CD4-positive, alpha-beta T cell (primary cell): Measurements from ENCODE around the gene BEX2. TPM values are rescaled to one million over a fixed set of nuclear protein-coding genes. Genes with fewer than 3 reads are reported as not detected.
A peak's percentile ranks its signal among the peaks of the same experiment; 100 is the strongest.

Experiments used
- ATAC-seq: fragments of 200-7000 bp; cut with Tn5 transposase; one replicate; pipeline ENCODE4 v1.10.0; 2022; ENCODE audit warnings: mild to moderate bottlenecking; ENCODE audit not compliant: poor library complexity
- CTCF ChIA-PET: fragments of 350-600 bp; sonication (Branson Sonifier 250); formaldehyde crosslinking; loops from one replicate; lab custom pipeline; 2021; ENCODE audit warnings: antibody characterized with exemption, inconsistent platforms; lab: Charles Lee
- POLR2A ChIA-PET: fragments of 350-600 bp; sonication (Branson Sonifier 250); formaldehyde crosslinking; loops from one replicate; lab custom pipeline; 2021; ENCODE audit warnings: antibody characterized with exemption, inconsistent platforms; lab: Charles Lee
- DNase-seq, 14 experiments: peaks; one replicate each; pipeline ENCODE4 v3.0.0-alpha.2; 2013 to 2020; ENCODE audit warnings: mixed read lengths in 2 of 14
- H3K27ac ChIP-seq, 2 donors: one replicate each; pipeline versions ENCODE4 v1.5.1 to v1.7.0; 2013; ENCODE audit warnings: low read length in 2 of 2, low read depth in 1 of 2, mild to moderate bottlenecking in 1 of 2
- H3K27me3 ChIP-seq, 2 experiments: 1 replicate in 1 of 2; 2 replicates in 1 of 2; pipeline versions ENCODE4 v1.6.1 to v1.7.0; 2013; ENCODE audit warnings: low read length in 2 of 2, control low read depth in 1 of 2, mild to moderate bottlenecking in 1 of 2, moderate library complexity in 1 of 2; ENCODE audit not compliant: insufficient read depth in 2 of 2, control insufficient read depth in 1 of 2
- H3K36me3 ChIP-seq: one replicate; pipeline ENCODE4 v1.6.1; 2013; ENCODE audit warnings: low read length, control low read depth; ENCODE audit not compliant: insufficient read depth
- H3K4me1 ChIP-seq: one replicate; pipeline ENCODE4 v1.6.1; 2013; ENCODE audit warnings: low read length, control low read depth; ENCODE audit not compliant: insufficient read depth
- H3K4me3 ChIP-seq: one replicate; pipeline ENCODE4 v1.5.1; 2013; ENCODE audit warnings: mild to moderate bottlenecking, low read length, moderate library complexity
- H3K9me3 ChIP-seq, 2 experiments: 1 replicate in 1 of 2; 2 replicates in 1 of 2; pipeline versions ENCODE4 v1.6.1 to v1.7.0; 2013; ENCODE audit warnings: low read length in 2 of 2, mild to moderate bottlenecking in 2 of 2, control low read depth in 1 of 2, moderate library complexity in 1 of 2; ENCODE audit not compliant: control insufficient read depth in 1 of 2, insufficient read depth in 1 of 2
- H3K27ac Mint-ChIP-seq: one replicate; pipeline ENCODE4 v1.8.0; 2020; ENCODE audit warnings: mixed read lengths
- H3K27me3 Mint-ChIP-seq: one replicate; pipeline ENCODE4 v1.8.0; 2021; ENCODE audit warnings: mixed read lengths
- H3K36me3 Mint-ChIP-seq: one replicate; pipeline ENCODE4 v1.8.0; 2021; ENCODE audit warnings: low read depth, mixed read lengths
- H3K4me1 Mint-ChIP-seq: one replicate; pipeline ENCODE4 v1.8.0; 2021; ENCODE audit warnings: low read depth, mixed read lengths
- H3K4me3 Mint-ChIP-seq: one replicate; pipeline ENCODE4 v1.8.0; 2020; ENCODE audit warnings: mild to moderate bottlenecking, mixed read lengths
- H3K9me3 Mint-ChIP-seq: one replicate; pipeline ENCODE4 v1.8.0; 2020; ENCODE audit warnings: mixed read lengths
- intact Hi-C, 2 experiments: fragments of 100-400 bp; cut with DNase I in 1 of 2; cut with micrococcal nuclease in 1 of 2; formaldehyde crosslinking; loops; one replicate each; pipeline versions ENCODE4 v1.15.1 to v1.9.0; 2023 to 2025; cut with DNase I, micrococcal nuclease
- total RNA-seq, 174 experiments: library from RNA in 2 of 174; stranded (reverse) in 2 of 174; gene quantifications; one replicate each; pipeline ENCODE4 v1.2.3 and lab custom pipeline; 2021 to 2026
- TF ChIP-seq, protein P1 (sequence below): fragments of 200-600 bp; IDR thresholded peaks from one replicate; pipeline ENCODE4 v1.8.0; 2022; ENCODE audit warnings: antibody characterized with exemption, mild to moderate bottlenecking

Gene BEX2
- total RNA-seq, 2 experiments from 2014 or later: 46.4 to 49.3 TPM

- intact Hi-C loops: no loop called here
- no peaks in the 10 kb centered on the region for H3K9me3 ChIP-seq
- DNase-seq: no peak
- H3K27ac Mint-ChIP-seq: no peak overlapping the region
- H3K4me1 ChIP-seq: peaks cover 11% of the 10 kb centered on the region
- H3K27ac ChIP-seq: no peak overlapping the region
- no peaks in the 10 kb centered on the region for H3K36me3 ChIP-seq
- no peak for ATAC-seq
- CTCF ChIA-PET: no interaction called here
- no peaks in the 10 kb centered on the region for H3K36me3 Mint-ChIP-seq
- peaks cover 19% of the 10 kb centered on the region for H3K27me3 Mint-ChIP-seq
- POLR2A ChIA-PET: no interaction called here
- no peaks in the 10 kb centered on the region for H3K27me3 ChIP-seq
- no peak overlapping the region for H3K4me3 ChIP-seq
- H3K9me3 Mint-ChIP-seq: no peaks in the 10 kb centered on the region
- H3K4me1 Mint-ChIP-seq: peaks cover 20% of the 10 kb centered on the region
- no peak overlapping the region for H3K4me3 Mint-ChIP-seq
- TF ChIP-seq, protein P1, sequence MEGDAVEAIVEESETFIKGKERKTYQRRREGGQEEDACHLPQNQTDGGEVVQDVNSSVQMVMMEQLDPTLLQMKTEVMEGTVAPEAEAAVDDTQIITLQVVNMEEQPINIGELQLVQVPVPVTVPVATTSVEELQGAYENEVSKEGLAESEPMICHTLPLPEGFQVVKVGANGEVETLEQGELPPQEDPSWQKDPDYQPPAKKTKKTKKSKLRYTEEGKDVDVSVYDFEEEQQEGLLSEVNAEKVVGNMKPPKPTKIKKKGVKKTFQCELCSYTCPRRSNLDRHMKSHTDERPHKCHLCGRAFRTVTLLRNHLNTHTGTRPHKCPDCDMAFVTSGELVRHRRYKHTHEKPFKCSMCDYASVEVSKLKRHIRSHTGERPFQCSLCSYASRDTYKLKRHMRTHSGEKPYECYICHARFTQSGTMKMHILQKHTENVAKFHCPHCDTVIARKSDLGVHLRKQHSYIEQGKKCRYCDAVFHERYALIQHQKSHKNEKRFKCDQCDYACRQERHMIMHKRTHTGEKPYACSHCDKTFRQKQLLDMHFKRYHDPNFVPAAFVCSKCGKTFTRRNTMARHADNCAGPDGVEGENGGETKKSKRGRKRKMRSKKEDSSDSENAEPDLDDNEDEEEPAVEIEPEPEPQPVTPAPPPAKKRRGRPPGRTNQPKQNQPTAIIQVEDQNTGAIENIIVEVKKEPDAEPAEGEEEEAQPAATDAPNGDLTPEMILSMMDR: no peak
These were observed 47.1 kb upstream of the BEX2 start for GRCh38 chrX:103357871-103358270.

DNA sequence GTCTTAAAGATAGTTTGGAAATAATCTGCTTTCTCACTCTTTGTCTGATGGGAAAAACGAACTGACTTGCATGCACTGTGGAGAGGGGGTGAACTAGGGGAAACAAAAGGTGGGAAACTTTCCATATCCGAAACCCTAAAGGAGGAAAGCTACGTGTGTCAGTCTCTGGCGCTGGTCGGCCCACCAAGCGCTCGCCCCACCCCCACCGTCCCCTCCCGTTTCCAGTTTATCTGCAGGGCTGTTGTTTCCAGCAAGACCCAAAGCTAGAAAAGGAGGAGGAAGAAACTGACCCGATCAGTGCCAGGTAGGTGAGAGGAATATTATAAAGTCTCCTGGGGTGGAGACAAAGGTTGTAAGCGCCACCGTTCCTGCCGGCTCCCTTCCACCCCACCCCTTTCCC is 46.1 kb upstream of the BEX2 start:
- peak overlapping the region; percentile 80 for H3K4me3 Mint-ChIP-seq
- H3K36me3 Mint-ChIP-seq: no peaks in the 10 kb centered on the region
- Histone ChIP-seq H3K4me3 (peak overlapping the region; percentile 61), H3K9me3 (no peaks in the 10 kb centered on the region), H3K27me3 (no peaks in the 10 kb centered on the region), H3K27ac (no peak overlapping the region), H3K36me3 (no peaks in the 10 kb centered on the region), H3K4me1 (peaks cover 11% of the 10 kb centered on the region)
- POLR2A ChIA-PET: no interaction called here
- no peak overlapping the region for H3K27ac Mint-ChIP-seq
- no peaks in the 10 kb centered on the region for H3K9me3 Mint-ChIP-seq
- peaks cover 19% of the 10 kb centered on the region for H3K27me3 Mint-ChIP-seq
- ATAC-seq: no peak
- intact Hi-C loops: no loop called here
- TF ChIP-seq, protein P1: no peak
- CTCF ChIA-PET: no interaction called here
- peak in 2 of 14 experiments; percentile 5 to 15 for DNase-seq
- peaks cover 20% of the 10 kb centered on the region for H3K4me1 Mint-ChIP-seq

DNA sequence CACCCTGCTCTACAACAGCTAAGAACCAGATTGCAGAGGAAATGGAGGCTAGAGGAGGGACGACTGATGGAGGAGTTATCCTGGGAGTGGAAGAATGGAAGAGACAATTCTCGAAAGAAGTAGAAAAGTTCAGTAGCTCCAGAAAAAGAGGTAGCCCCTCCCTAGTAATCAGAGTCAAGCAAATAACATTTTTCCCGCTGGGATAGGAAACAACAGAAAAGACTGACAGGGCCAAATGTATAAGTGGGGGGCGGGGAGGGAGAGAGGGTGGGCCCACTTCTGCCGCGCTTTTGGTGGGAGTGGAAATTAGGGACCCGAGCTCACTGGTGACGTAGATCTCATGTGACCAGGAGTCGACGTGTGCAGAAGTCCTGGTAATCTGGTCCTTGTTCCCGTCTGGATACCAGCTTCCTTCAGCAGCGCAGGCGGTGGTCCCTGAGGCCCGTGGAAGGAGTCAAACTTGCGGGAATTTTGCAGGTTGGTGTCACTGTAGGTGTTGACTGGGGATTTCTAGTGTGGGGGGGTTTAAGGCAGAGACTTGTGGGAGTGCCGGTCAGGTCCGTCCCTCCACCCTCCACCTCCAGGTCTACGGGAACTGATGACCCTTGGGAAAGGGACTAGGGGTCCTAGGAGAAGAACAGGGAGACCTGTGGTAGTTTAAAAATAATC is 45.5 kb upstream of the BEX2 start, which contains the start of gene TCEAL9:
Gene TCEAL9, plus strand, starts transcription at position 377 of the 669 bp plus-strand sequence. CDS start 1,179 bp downstream, outside the sequence.
- DNase-seq: peak in 3 of 14 experiments; percentile 4 to 15 (median 8)
- Histone ChIP-seq H3K4me1 (peaks cover 11% of the 10 kb centered on the region), H3K36me3 (no peaks in the 10 kb centered on the region), H3K27me3 (no peaks in the 10 kb centered on the region), H3K27ac (no peak within 1 kb of the TSS), H3K9me3 (no peaks in the 10 kb centered on the region), H3K4me3 (peak within 1 kb of the TSS; percentile 61)
- H3K9me3 Mint-ChIP-seq: no peaks in the 10 kb centered on the region
- H3K4me3 Mint-ChIP-seq: peak within 1 kb of the TSS; percentile 80
- H3K27me3 Mint-ChIP-seq: peaks cover 19% of the 10 kb centered on the region
- H3K4me1 Mint-ChIP-seq: peaks cover 20% of the 10 kb centered on the region
- H3K27ac Mint-ChIP-seq: no peak within 1 kb of the TSS
- ATAC-seq: no peak
- POLR2A ChIA-PET: no interaction called here
- TF ChIP-seq, protein P1: no peak
- CTCF ChIA-PET: no interaction called here
- intact Hi-C loops: no loop called here
- no peaks in the 10 kb centered on the region for H3K36me3 Mint-ChIP-seq
